ENCODE data around the gene AK9. TPM values are rescaled to one million over a fixed set of nuclear protein-coding genes. Genes with fewer than 3 reads are reported as not detected.

AK9 gene
- total RNA-seq, 1 donor from 2014 or later, result 4.8 TPM

DNA sequence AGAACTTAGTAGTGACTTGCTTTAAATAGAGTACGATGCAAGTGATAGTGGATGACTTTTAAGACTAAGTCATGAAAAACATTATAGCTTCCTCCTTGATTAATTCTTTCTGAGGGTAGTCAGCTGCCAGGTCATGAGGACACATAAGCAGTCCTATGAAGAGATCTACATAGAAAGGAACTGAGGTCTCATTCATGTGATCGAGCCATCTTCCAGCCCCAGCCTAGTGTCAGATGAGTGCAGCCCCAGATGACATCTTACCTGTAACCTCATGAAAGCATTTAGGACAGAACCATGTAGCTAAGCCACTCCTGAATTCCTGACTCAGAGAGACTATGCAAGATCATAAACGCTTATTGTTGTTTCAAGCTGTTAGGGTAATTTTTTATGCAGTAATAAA, 67.7 kb downstream of the AK9 start:
- H3K4me1 Mint-ChIP-seq, result no peaks in the 10 kb centered on the region
- no peak overlapping the region for H3K27ac Mint-ChIP-seq (ENCODE audit: unreplicated experiment)
- TF ChIP-seq, protein P1, sequence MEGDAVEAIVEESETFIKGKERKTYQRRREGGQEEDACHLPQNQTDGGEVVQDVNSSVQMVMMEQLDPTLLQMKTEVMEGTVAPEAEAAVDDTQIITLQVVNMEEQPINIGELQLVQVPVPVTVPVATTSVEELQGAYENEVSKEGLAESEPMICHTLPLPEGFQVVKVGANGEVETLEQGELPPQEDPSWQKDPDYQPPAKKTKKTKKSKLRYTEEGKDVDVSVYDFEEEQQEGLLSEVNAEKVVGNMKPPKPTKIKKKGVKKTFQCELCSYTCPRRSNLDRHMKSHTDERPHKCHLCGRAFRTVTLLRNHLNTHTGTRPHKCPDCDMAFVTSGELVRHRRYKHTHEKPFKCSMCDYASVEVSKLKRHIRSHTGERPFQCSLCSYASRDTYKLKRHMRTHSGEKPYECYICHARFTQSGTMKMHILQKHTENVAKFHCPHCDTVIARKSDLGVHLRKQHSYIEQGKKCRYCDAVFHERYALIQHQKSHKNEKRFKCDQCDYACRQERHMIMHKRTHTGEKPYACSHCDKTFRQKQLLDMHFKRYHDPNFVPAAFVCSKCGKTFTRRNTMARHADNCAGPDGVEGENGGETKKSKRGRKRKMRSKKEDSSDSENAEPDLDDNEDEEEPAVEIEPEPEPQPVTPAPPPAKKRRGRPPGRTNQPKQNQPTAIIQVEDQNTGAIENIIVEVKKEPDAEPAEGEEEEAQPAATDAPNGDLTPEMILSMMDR (conservative IDR thresholded peaks at IDR 0.05), result no peak
- H3K9me3 Mint-ChIP-seq, result peaks cover 9% of the 10 kb centered on the region
- no peak overlapping the region for H3K4me3 Mint-ChIP-seq
- no peaks in the 10 kb centered on the region for H3K27me3 Mint-ChIP-seq (ENCODE audit: low read depth)
- peaks cover 6% of the 10 kb centered on the region for H3K36me3 Mint-ChIP-seq (ENCODE audit: low read depth)
- no peak for DNase-seq (ENCODE audit: low read depth, low spot score)

DNA sequence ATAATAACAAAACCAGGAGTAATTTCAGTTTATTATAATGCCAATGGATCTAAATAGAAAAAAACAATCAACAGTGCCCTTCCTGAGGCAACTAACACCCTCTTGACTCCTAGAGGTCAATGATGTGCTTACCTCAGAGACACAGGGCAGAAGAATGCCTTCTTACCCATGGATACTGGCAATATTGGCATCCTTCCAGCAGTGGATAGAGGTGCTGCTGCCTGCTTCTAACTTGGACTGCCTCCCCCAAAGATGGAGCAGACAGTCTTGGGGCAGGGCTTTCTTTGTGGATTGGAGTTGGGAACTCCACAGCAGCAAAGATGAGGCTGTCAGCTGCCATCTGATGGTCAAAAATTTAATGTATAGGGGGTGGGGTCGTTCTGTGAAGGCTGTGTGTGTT, 78.7 kb downstream of the AK9 start:
- Mint-ChIP-seq H3K9me3 (no peaks in the 10 kb centered on the region), H3K27ac (ENCODE audit: unreplicated experiment) (no peak overlapping the region), H3K36me3 (ENCODE audit: low read depth) (no peaks in the 10 kb centered on the region), H3K4me1 (no peaks in the 10 kb centered on the region), H3K4me3 (no peak overlapping the region), H3K27me3 (ENCODE audit: low read depth) (no peaks in the 10 kb centered on the region)
- no peak for DNase-seq (ENCODE audit: low read depth, low spot score)
- TF ChIP-seq, protein P1 (conservative IDR thresholded peaks at IDR 0.05), result no peak

DNA sequence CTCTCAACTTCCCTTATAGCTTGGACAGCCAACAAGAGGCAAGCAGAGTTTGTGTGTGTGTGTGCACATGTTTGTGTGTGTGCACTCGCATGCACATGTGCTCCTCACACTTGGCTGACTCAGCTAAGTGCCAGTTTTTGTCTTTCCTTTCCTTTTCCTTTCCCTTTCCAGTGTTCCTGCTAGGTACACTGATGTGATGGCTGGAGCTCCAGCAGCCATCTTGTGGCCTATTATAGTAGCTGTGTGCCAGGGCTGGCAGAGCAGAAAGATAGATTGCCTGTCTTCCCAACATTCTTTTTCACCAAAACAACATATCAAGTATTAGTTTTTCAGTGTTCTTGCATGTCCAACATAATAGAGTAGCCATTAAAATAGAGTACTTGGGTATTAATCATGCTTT, 79.5 kb downstream of the AK9 start:
- Mint-ChIP-seq H3K4me1 (no peaks in the 10 kb centered on the region), H3K4me3 (no peak overlapping the region), H3K27me3 (ENCODE audit: low read depth) (no peaks in the 10 kb centered on the region), H3K9me3 (no peaks in the 10 kb centered on the region), H3K27ac (ENCODE audit: unreplicated experiment) (no peak overlapping the region), H3K36me3 (ENCODE audit: low read depth) (no peaks in the 10 kb centered on the region)
- TF ChIP-seq, protein P1 (conservative IDR thresholded peaks at IDR 0.05), result no peak
- no peak for DNase-seq (ENCODE audit: low read depth, low spot score)

DNA sequence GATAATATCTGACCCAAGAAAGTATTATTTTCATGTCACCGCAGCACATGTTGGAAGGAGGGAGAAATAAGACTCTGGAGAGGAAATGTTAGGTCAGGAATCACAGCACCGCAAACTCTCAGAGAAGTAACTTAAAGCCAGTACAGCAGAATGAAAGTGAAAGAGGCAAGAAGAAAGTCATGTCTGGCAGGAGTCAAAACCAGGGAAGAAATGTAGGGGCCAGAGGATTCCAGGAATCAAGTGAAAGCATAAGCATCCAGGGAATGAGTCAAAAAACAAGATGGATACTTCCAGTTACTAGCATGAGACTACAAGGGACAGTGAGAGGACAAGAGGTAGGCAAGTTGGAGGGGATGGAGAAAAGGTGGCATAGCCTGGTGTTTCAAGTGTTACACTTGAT, 80.4 kb downstream of the AK9 start:
- Mint-ChIP-seq H3K27ac (ENCODE audit: unreplicated experiment) (no peak overlapping the region), H3K9me3 (no peaks in the 10 kb centered on the region), H3K27me3 (ENCODE audit: low read depth) (no peaks in the 10 kb centered on the region), H3K4me1 (no peaks in the 10 kb centered on the region), H3K36me3 (ENCODE audit: low read depth) (no peaks in the 10 kb centered on the region), H3K4me3 (no peak overlapping the region)
- no peak for DNase-seq (ENCODE audit: low read depth, low spot score)
- TF ChIP-seq, protein P1 (conservative IDR thresholded peaks at IDR 0.05), result no peak

DNA sequence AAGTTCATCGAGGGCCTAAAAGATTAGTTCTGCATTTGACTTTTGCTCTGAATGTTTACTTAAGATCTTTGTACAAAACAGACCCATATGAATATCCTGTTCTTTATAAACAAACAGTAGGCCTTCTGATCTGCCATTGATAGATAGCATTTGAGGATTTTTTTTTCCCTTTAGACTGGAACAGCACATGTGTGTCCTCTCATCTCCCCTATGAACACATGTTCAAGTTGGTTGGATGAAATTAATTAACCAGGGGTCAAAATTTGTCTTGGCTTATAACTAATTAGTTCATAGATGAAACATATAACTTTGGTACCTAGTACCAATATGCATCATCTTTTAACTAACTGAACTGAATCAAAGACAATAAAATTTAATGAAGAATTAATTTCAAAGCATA, 81.3 kb downstream of the AK9 start:
- no peaks in the 10 kb centered on the region for H3K36me3 Mint-ChIP-seq (ENCODE audit: low read depth)
- H3K9me3 Mint-ChIP-seq, result no peaks in the 10 kb centered on the region
- H3K27ac Mint-ChIP-seq (ENCODE audit: unreplicated experiment), result no peak overlapping the region
- no peak overlapping the region for H3K4me3 Mint-ChIP-seq
- TF ChIP-seq, protein P1 (conservative IDR thresholded peaks at IDR 0.05), result no peak
- no peaks in the 10 kb centered on the region for H3K27me3 Mint-ChIP-seq (ENCODE audit: low read depth)
- no peak for DNase-seq (ENCODE audit: low read depth, low spot score)
- no peaks in the 10 kb centered on the region for H3K4me1 Mint-ChIP-seq

DNA sequence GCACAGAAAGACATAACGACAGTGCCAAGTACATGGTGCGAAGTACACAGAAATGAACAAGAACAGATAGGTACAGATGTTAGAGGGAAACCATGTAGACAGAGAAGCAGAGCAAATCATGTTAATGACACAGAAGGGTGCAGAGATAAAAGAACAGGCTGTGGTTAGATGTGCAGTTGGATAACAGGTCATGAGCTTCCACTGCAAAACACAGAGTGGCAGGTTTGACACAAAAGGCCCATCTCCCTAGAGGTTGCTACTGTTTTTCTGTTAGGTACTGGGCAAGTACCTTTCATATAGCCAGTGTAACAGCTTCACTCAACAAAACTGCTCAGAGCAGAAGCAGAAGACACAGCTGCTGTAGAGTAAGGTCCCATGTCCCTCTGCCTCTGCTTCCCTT, 84.6 kb downstream of the AK9 start:
- Mint-ChIP-seq H3K36me3 (ENCODE audit: low read depth) (peaks cover 6% of the 10 kb centered on the region), H3K9me3 (peaks cover 4% of the 10 kb centered on the region), H3K27me3 (ENCODE audit: low read depth) (no peaks in the 10 kb centered on the region), H3K4me1 (no peaks in the 10 kb centered on the region), H3K27ac (ENCODE audit: unreplicated experiment) (no peak overlapping the region), H3K4me3 (no peak overlapping the region)
- no peak for DNase-seq (ENCODE audit: low read depth, low spot score)
- TF ChIP-seq, protein P1 (conservative IDR thresholded peaks at IDR 0.05), result no peak

Data from neural crest cell (in vitro differentiated cells).